ENCODE results near the gene AQP7. TPM values are rescaled to one million over a fixed set of nuclear protein-coding genes. Genes with fewer than 3 reads are reported as not detected.

The AQP7 gene
- total RNA-seq, 1 experiment from 2014 or later: not detected

DNA sequence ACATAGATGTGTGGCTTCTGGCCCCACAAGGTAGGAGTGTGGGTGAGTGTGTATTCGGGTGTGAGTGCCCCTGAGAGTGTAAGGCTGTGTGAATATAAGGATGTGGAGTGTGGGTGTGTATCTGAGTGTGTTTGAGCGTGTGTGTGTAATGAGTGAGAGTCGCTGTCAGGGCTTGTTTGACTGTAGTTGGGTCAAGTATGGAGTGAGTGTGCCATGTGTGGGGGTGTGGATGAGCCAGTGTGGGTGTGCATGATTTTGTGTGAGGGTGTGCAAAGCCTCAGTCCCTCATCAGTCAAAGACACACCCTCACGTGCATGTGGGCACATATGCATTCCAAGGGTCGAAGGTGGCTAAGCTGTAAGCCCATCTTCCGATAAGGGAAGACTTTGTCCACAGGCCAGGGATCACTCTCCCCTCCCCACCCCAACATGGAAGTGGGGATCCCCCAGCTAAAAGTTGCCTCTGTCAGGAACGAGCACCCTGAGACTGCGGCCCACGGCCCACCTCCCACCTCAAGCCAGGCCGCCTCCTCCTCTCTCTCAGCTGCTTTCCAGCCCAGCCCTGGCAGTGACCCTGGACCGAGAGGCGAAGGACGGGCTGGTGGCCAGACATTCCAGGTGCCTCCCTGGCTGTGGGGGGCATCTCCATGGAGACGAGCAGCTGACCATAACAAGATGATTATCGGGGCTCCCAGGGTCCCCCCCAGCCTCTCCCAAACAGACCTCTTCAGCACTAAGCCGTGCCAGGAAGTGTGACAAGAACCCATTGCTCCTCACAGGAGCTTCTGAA is 32.1 kb upstream of the AQP7 start:
- H3K9me2 ChIP-seq (replicated peaks; ENCODE audit: low read length): no peaks in the 10 kb centered on the region
- no peaks in the 10 kb centered on the region for H3K27me3 ChIP-seq (ENCODE audit: low read length)
- H3K9ac ChIP-seq (ENCODE audit: low read length): no peak overlapping the region
- no peaks in the 10 kb centered on the region for H3K36me3 ChIP-seq (ENCODE audit: low read depth, low read length)
- intact Hi-C loops (cut with micrococcal nuclease): no loop called here
- TF ChIP-seq EZH2 (IDR thresholded peaks at IDR 0.05; ENCODE audit: low read length, unreplicated experiment): no peak
- TF ChIP-seq EZH2phosphoT487 (IDR thresholded peaks at IDR 0.05; ENCODE audit: borderline replicate concordance, low read length): no peak
- TF ChIP-seq, protein P1, sequence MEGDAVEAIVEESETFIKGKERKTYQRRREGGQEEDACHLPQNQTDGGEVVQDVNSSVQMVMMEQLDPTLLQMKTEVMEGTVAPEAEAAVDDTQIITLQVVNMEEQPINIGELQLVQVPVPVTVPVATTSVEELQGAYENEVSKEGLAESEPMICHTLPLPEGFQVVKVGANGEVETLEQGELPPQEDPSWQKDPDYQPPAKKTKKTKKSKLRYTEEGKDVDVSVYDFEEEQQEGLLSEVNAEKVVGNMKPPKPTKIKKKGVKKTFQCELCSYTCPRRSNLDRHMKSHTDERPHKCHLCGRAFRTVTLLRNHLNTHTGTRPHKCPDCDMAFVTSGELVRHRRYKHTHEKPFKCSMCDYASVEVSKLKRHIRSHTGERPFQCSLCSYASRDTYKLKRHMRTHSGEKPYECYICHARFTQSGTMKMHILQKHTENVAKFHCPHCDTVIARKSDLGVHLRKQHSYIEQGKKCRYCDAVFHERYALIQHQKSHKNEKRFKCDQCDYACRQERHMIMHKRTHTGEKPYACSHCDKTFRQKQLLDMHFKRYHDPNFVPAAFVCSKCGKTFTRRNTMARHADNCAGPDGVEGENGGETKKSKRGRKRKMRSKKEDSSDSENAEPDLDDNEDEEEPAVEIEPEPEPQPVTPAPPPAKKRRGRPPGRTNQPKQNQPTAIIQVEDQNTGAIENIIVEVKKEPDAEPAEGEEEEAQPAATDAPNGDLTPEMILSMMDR (conservative IDR thresholded peaks at IDR 0.05; ENCODE audit: low read depth, low read length): no peak
- no peaks in the 10 kb centered on the region for H3K9me3 ChIP-seq (ENCODE audit: low read length)
- no peak overlapping the region for H2AFZ ChIP-seq (ENCODE audit: low read length)
- BruUV-seq (replicated peaks): no TSS peak
- no peaks in the 10 kb centered on the region for H3F3A ChIP-seq (ENCODE audit: low read length, unreplicated experiment)
- POLR2A ChIA-PET (ENCODE audit: unreplicated experiment): no interaction called here
- H3K79me2 ChIP-seq (ENCODE audit: low read length): no peaks in the 10 kb centered on the region
- H3K4me1 ChIP-seq (ENCODE audit: insufficient read depth, low read length): peaks cover 15% of the 10 kb centered on the region
- H3K27ac ChIP-seq (ENCODE audit: low read length): no peak overlapping the region
- CTCF ChIA-PET: no interaction called here
- no peak for DNase-seq
- ATAC-seq: no peak
- no peak overlapping the region for H3K4me2 ChIP-seq (ENCODE audit: low read length)
- no peak overlapping the region for H3K4me3 ChIP-seq (ENCODE audit: low read length)
- H4K20me1 ChIP-seq (ENCODE audit: low read length): no peaks in the 10 kb centered on the region

DNA sequence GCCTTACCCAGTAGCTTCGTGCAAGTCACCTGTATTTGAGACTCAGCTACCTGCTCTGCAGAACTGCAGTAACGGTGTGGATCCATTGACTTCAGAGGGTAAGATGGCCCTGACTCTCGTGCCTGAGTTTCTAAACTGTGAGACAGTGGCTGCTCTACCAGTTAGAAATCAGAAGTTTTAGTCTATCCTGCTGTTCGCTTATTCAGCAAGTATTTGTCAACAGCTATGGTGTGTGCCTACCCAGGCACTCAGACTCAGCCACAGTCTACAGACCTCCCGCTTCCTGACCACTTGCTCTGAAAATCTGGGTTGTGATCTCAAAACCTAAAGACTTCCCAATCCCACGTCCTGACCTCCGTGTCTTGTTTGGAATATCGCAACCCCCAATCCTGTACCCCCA is 31.5 kb upstream of the AQP7 start:
- no peak overlapping the region for H3K4me2 ChIP-seq (ENCODE audit: low read length)
- no peak overlapping the region for H3K27ac ChIP-seq (ENCODE audit: low read length)
- H3F3A ChIP-seq (ENCODE audit: low read length, unreplicated experiment): no peaks in the 10 kb centered on the region
- TF ChIP-seq EZH2 (IDR thresholded peaks at IDR 0.05; ENCODE audit: low read length, unreplicated experiment) (no peak), EZH2phosphoT487 (IDR thresholded peaks at IDR 0.05; ENCODE audit: borderline replicate concordance, low read length) (no peak)
- TF ChIP-seq, protein P1 (conservative IDR thresholded peaks at IDR 0.05; ENCODE audit: low read depth, low read length): no peak
- no peak overlapping the region for H2AFZ ChIP-seq (ENCODE audit: low read length)
- H3K4me1 ChIP-seq (ENCODE audit: insufficient read depth, low read length): 0 out of 2 replicates have a peak, but pooled peaks cover 9% of the 10 kb centered on the region
- ATAC-seq (no peak), DNase-seq (no peak)
- CTCF ChIA-PET: no interaction called here
- no peak overlapping the region for H3K9ac ChIP-seq (ENCODE audit: low read length)
- POLR2A ChIA-PET (ENCODE audit: unreplicated experiment): interaction anchor here (0.6 kb wide), 1 partner anchor 8 kb away, joined by 3 read pairs; no protein-coding TSS in a partner anchor
- no peaks in the 10 kb centered on the region for H3K9me2 ChIP-seq (replicated peaks; ENCODE audit: low read length)
- intact Hi-C loops (cut with micrococcal nuclease): no loop called here
- no peak overlapping the region for H3K4me3 ChIP-seq (ENCODE audit: low read length)
- H3K9me3 ChIP-seq (ENCODE audit: low read length): no peaks in the 10 kb centered on the region
- no peaks in the 10 kb centered on the region for H3K79me2 ChIP-seq (ENCODE audit: low read length)
- no peaks in the 10 kb centered on the region for H3K27me3 ChIP-seq (ENCODE audit: low read length)
- BruUV-seq (replicated peaks): no TSS peak
- no peaks in the 10 kb centered on the region for H3K36me3 ChIP-seq (ENCODE audit: low read depth, low read length)
- H4K20me1 ChIP-seq (ENCODE audit: low read length): no peaks in the 10 kb centered on the region

DNA sequence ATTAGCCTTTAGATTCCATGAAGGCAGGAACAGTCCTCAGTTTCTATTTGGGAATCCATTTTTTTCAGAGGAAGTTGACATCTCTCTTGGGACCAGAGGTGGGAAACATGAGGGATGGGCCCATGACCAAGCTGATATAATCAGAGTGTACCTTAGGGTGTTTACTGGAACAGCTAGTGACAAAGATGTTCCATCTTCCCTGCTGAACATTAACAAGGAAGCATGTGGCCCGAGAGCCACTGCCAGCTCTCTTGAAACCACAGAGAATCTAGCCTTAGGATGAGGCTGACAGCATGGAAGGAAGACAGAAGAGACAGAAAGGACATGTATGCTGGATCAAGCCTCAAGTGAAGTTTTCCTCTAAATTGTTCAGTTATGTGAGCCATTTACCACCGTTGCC is 29.1 kb upstream of the AQP7 start:
- no peak overlapping the region for H3K27ac ChIP-seq (ENCODE audit: low read length)
- intact Hi-C loops (cut with micrococcal nuclease): no loop called here
- H2AFZ ChIP-seq (ENCODE audit: low read length): no peak overlapping the region
- POLR2A ChIA-PET (ENCODE audit: unreplicated experiment): interaction anchor here (0.6 kb wide), 1 partner anchor 16 kb away, joined by 4 read pairs; no protein-coding TSS in a partner anchor
- no peak overlapping the region for H3K4me3 ChIP-seq (ENCODE audit: low read length)
- no peaks in the 10 kb centered on the region for H3K9me3 ChIP-seq (ENCODE audit: low read length)
- H3K36me3 ChIP-seq (ENCODE audit: low read depth, low read length): no peaks in the 10 kb centered on the region
- no TSS peak for BruUV-seq (replicated peaks)
- DNase-seq: no peak
- no peak overlapping the region for H3K9ac ChIP-seq (ENCODE audit: low read length)
- no peak for ATAC-seq
- TF ChIP-seq EZH2phosphoT487 (IDR thresholded peaks at IDR 0.05; ENCODE audit: borderline replicate concordance, low read length): no peak
- TF ChIP-seq, protein P1 (conservative IDR thresholded peaks at IDR 0.05; ENCODE audit: low read depth, low read length): no peak
- no peaks in the 10 kb centered on the region for H3K27me3 ChIP-seq (ENCODE audit: low read length)
- no peaks in the 10 kb centered on the region for H3K9me2 ChIP-seq (replicated peaks; ENCODE audit: low read length)
- H4K20me1 ChIP-seq (ENCODE audit: low read length): no peaks in the 10 kb centered on the region
- peaks cover 19% of the 10 kb centered on the region for H3K4me1 ChIP-seq (ENCODE audit: insufficient read depth, low read length)
- H3K4me2 ChIP-seq (ENCODE audit: low read length): no peak overlapping the region
- no peaks in the 10 kb centered on the region for H3F3A ChIP-seq (ENCODE audit: low read length, unreplicated experiment)
- CTCF ChIA-PET: interaction anchor here (0.8 kb wide), 1 partner anchor 22 kb away, joined by 3 read pairs; no protein-coding TSS in a partner anchor
- no peaks in the 10 kb centered on the region for H3K79me2 ChIP-seq (ENCODE audit: low read length)
